ENCODE measurements around the gene NXPE3. TPM values are rescaled to one million over a fixed set of nuclear protein-coding genes. Genes with fewer than 3 reads are reported as not detected.

The NXPE3 gene
- total RNA-seq, 1 experiment from 2014 or later: 12.8 TPM

GRCh38 chr3:101836160-101836559, 57.1 kb downstream of the NXPE3 start:
- DNase-seq: no peak
- Histone ChIP-seq H3F3A (ENCODE audit: insufficient read depth, low read depth) (no peaks in the 10 kb centered on the region), H3K4me2 (no peak overlapping the region), H3K79me2 (ENCODE audit: low read depth) (no peaks in the 10 kb centered on the region), H2AFZ (no peak overlapping the region), H3K27ac (no peak overlapping the region), H3K4me3 (no peak overlapping the region), H4K20me1 (ENCODE audit: insufficient read depth) (no peaks in the 10 kb centered on the region), H3K9me2 (ENCODE audit: insufficient read depth) (0 out of 2 replicates have a peak, but pooled peaks cover 4% of the 10 kb centered on the region), H3K4me1 (replicated peaks; ENCODE audit: insufficient read depth) (no peaks in the 10 kb centered on the region), H3K36me3 (ENCODE audit: low read depth) (no peaks in the 10 kb centered on the region), H3K9me3 (ENCODE audit: insufficient read depth, low read depth) (no peaks in the 10 kb centered on the region; the same call in 1 of the 2 replicates), H3K27me3 (ENCODE audit: insufficient read depth, low read depth) (no peaks in the 10 kb centered on the region)
- TF ChIP-seq CTCF (conservative IDR thresholded peaks at IDR 0.05) (no peak), EZH2 (IDR thresholded peaks at IDR 0.05; ENCODE audit: low read depth) (no peak)
- ChIA-PET POLR2A (ENCODE audit: unreplicated experiment) (interaction anchor here (0.6 kb wide), 2 partner anchors 390 to 1942 kb away, joined by 3 to 4 read pairs; no protein-coding TSS in a partner anchor), CTCF (no interaction called here)
- intact Hi-C loops (cut with micrococcal nuclease; ENCODE audit: unreplicated experiment): no loop called here
- BruUV-seq (replicated peaks): no TSS peak

GRCh38 chr3:101836652-101837598, 57.9 kb downstream of the NXPE3 start:
- no peaks in the 10 kb centered on the region for H3F3A ChIP-seq (ENCODE audit: insufficient read depth, low read depth)
- no peak overlapping the region for H3K4me2 ChIP-seq
- H3K36me3 ChIP-seq (ENCODE audit: low read depth): no peaks in the 10 kb centered on the region
- no peak overlapping the region for H3K27ac ChIP-seq
- no peak overlapping the region for H2AFZ ChIP-seq
- H3K4me3 ChIP-seq: no peak overlapping the region
- no peaks in the 10 kb centered on the region for H3K4me1 ChIP-seq (replicated peaks; ENCODE audit: insufficient read depth)
- H3K9me3 ChIP-seq (ENCODE audit: insufficient read depth, low read depth): no peaks in the 10 kb centered on the region; the same call in 1 of the 2 replicates
- TF ChIP-seq EZH2 (IDR thresholded peaks at IDR 0.05; ENCODE audit: low read depth) (no peak), CTCF (conservative IDR thresholded peaks at IDR 0.05) (no peak)
- H3K27me3 ChIP-seq (ENCODE audit: insufficient read depth, low read depth): no peaks in the 10 kb centered on the region
- POLR2A ChIA-PET (ENCODE audit: unreplicated experiment): interaction anchor here (0.6 kb wide), 1 partner anchor 1942 kb away, joined by 3 read pairs; no protein-coding TSS in a partner anchor
- no peaks in the 10 kb centered on the region for H3K79me2 ChIP-seq (ENCODE audit: low read depth)
- no peak for DNase-seq
- no peaks in the 10 kb centered on the region for H3K9me2 ChIP-seq (ENCODE audit: insufficient read depth)
- intact Hi-C loops (cut with micrococcal nuclease; ENCODE audit: unreplicated experiment): no loop called here
- no peaks in the 10 kb centered on the region for H4K20me1 ChIP-seq (ENCODE audit: insufficient read depth)
- BruUV-seq (replicated peaks): no TSS peak
- CTCF ChIA-PET: no interaction called here

GRCh38 chr3:101838691-101839090, 59.7 kb downstream of the NXPE3 start:
- ChIA-PET CTCF (no interaction called here), POLR2A (ENCODE audit: unreplicated experiment) (interaction anchor here (0.6 kb wide), 1 partner anchor 338 kb away, joined by 31 read pairs; no protein-coding TSS in a partner anchor)
- no peak for DNase-seq

More at GRCh38 chr3:101838691-101839090, 59.7 kb downstream of the NXPE3 start:
- Histone ChIP-seq H3K4me3 (no peak overlapping the region), H3K9me2 (ENCODE audit: insufficient read depth) (no peaks in the 10 kb centered on the region), H3K36me3 (ENCODE audit: low read depth) (no peaks in the 10 kb centered on the region), H3F3A (ENCODE audit: insufficient read depth, low read depth) (no peaks in the 10 kb centered on the region), H3K27me3 (ENCODE audit: insufficient read depth, low read depth) (no peaks in the 10 kb centered on the region), H3K4me1 (replicated peaks; ENCODE audit: insufficient read depth) (no peaks in the 10 kb centered on the region), H2AFZ (no peak overlapping the region), H3K4me2 (no peak overlapping the region), H4K20me1 (ENCODE audit: insufficient read depth) (no peaks in the 10 kb centered on the region), H3K79me2 (ENCODE audit: low read depth) (no peaks in the 10 kb centered on the region), H3K27ac (no peak overlapping the region), H3K9me3 (ENCODE audit: insufficient read depth, low read depth) (no peaks in the 10 kb centered on the region)
- BruUV-seq (replicated peaks): no TSS peak
- intact Hi-C loops (cut with micrococcal nuclease; ENCODE audit: unreplicated experiment): no loop called here
- no peak for TF ChIP-seq CTCF (conservative IDR thresholded peaks at IDR 0.05)
- no peak for TF ChIP-seq EZH2 (IDR thresholded peaks at IDR 0.05; ENCODE audit: low read depth)
